GM19463 (cell line): Measurements from ENCODE around the gene MAN2B2.
"Not testable (repeated sequence)": the region's sequence is repeated elsewhere in the genome, so short reads cannot be mapped to it uniquely, and the experiment has no call there.

ENCODE experiments used
- ATAC-seq: cut with Tn5 transposase; IDR thresholded peaks from one replicate; pipeline ENCODE4 v1.9.1; 2021; ENCODE audit warnings: mild to moderate bottlenecking, moderate library complexity; ENCODE audit not compliant: unreplicated experiment

MAN2B2 gene

GRCh38 chr4:6613676-6614651, 39.0 kb downstream of the MAN2B2 start:
- ATAC-seq: no peak

GRCh38 chr4:6614701-6615230, 39.8 kb downstream of the MAN2B2 start:
- ATAC-seq: no peak

DNA sequence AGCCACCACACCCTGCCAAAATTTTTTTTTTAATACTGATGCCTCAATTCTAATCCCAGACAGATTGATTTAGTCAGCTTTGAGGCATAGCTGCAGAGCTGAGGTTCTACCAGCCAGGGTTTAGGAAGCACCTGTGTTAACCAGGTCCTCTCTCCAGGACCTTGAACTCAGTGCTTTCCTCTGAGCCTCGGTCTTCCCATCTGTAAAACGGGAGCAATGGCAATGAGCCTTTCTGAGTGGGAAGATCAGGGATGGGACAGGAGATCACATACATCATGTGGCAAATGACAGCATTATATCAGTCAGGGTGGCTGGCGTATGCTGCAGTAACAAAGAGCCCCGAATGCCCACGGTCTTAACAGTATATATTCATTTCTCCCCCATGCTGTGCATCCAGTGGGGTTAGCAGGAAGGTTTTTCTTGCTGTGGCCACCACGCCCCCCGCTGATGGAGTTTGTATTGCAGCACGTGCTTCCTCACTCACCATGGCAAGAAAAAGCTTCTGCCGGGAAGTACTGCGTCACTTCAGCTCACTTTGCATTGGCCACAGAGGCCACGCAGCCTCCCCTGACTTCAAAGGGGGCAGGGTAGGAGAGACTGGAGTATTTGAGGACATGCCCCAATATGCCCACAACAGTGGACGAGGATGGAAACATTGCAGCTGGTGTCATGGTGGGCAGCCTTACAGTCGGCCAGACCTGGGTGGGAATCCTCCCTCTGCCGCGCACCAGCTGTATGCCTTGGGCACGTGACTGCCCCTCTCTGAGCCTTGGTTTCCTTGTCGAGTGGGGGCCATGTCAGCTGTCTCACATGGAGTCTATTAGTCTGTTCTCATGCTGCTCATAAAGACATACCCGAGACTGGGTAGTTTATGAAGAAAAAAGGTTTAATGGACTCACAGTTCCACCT, 41.4 kb downstream of the MAN2B2 start:
- ATAC-seq: no peak

GRCh38 chr4:6617246-6617645, 42.3 kb downstream of the MAN2B2 start:
- no peak for ATAC-seq

DNA sequence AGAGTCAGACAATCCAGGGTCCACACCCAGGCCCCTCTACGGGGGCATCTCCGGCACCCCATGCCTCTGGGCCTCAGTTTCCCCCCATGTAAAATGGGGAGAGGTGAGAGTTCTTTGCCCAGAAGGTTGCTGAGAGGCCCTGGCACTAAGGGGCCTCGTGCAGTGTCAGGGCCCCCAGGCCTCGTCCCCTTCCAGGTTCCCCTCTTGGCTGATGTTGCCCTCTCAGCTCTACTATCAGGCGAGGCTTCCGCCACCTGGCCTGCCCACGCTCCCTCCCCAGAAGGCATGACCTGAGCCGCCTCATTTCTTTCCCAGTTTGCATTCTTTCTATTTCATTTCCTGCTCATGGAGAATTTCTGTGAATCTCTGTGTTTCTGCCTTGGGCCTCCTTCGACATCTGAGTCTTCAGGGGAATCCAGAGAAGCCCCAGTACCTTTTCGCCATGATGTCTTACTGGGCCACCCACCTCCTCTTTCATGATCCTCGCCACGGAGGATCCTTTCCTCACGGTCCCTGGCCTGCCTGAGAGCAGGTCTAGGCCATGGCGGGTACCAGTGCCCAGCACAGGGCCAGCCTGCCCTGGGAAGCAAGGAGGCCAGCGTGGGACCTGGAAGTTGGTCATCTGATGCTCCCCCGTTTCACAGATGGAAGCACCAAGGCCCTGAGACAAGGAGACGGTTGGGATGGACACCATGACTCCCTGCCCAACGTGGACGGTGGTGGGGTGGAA, 43.6 kb downstream of the MAN2B2 start:
- no peak for ATAC-seq

- ATAC-seq: no peak
These were observed 44.1 kb downstream of the MAN2B2 start for GRCh38 chr4:6619116-6619465.

- ATAC-seq: no peak
These were observed 44.7 kb downstream of the MAN2B2 start for GRCh38 chr4:6619466-6620255.

DNA sequence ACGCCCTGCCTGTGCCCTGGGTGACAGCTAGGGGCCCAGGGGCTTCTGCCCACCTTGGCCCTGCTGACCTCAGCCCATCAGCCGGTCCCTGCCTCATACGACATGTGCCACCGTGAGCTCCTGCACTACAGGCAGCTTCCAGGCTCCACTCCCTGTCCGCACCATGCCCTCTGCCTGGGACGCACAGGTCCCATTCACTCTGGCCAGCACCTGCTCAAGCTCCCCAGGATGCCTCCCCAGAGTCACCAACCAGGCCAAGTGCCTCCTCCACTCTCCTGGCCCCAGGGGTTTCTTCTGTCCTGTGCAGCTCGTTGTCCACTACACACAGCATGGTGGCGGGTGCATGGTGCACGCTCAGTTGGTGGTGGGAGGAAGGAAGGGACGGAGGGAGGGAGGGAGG, 45.3 kb downstream of the MAN2B2 start:
- no peak for ATAC-seq

DNA sequence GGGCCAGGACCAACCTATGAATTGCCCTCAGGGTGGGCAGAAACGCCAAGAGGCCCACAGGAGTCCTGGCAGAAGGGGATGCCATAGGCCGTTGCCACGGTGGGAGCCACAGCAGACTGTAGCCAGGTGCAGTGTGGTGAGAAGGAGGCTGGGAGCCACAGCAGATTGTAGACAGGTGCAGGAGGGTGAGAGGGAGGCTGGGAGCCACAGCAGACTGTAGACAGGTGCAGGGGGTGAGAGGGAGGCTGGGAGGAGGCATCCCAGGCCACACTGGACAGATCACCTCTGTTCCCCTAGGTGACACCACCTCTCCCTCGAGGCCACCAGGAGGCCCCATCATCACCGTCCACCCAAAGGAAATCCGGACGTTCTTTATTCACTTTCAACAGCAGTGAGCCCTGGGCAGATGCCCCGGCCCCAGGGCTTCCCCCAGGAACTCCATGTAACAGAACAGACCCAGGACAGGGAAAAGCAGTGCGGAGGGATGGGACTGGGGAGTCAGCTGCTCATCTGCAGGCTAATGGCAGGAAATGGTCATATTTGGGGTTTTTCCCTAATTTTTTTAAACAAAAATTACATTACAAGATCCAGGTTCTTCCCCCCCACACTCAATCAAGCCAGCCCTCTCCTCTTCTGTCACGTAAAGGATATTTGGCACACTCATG, 46.0 kb downstream of the MAN2B2 start:
- ATAC-seq: no peak

GRCh38 chr4:6621556-6621927, 46.6 kb downstream of the MAN2B2 start:
- no peak for ATAC-seq

- ATAC-seq: no peak
These were observed 47.8 kb downstream of the MAN2B2 start for GRCh38 chr4:6622744-6623143.

DNA sequence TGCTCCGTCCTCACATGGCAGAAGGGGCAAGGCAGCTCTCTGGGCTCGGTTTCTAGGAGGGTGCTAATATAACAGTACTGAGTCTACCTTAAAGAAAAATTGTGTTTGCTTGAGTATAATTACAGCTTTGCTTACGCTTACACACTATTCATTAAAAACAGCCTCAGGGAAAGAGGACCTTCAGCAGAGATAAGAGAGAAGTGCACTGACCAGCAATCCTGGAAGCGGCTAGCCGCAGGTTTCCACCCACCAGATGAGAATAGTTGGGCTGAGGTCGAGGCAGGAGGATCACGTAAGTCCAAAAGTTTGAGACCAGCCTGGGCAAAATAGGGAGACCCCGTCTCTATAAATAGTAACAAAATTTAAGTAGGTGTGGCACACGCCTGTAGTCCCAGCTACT, 50.3 kb downstream of the MAN2B2 start:
- no peak for ATAC-seq

DNA sequence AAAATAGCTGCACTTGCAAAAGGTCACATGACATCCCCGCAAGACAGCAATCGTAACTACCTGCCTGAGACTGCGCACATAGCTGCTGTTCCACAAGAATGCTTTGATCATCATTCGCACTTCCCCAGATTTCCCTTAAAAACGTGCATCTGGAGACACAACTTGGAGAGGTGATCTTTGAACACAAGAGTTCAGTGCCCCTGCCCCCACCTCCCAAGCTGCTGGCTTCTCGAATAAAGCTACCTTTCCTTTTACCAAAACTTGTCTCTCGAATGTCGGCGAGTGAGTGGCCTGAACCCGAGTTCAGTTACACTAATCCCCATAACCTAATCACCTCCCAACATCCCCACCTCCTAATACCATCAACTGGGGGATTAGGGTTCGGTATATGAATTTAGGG, 51.1 kb downstream of the MAN2B2 start:
- ATAC-seq: no peak

- no peak for ATAC-seq
These were observed 52.8 kb downstream of the MAN2B2 start for GRCh38 chr4:6627832-6628231.

DNA sequence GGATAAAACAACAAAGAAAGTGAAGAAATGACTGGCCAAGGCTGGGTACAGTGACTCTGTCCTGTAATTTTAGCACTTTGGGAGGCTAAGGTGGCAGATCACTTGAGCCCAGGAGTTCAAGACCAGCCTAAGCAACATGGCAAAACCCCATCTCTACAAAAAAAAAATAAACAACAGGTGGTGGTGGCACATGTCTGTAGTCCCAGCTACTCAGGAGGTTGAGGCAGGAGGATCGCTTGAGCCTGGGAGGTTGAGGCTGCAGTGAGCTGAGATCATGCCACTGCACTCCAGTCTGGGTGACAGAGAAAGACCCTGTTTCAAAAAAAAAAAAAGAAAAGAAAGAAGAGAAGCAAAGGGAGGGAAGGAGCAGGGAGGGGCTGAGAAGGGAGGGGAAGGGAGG, 53.5 kb downstream of the MAN2B2 start:
- ATAC-seq: not testable (repeated sequence)

DNA sequence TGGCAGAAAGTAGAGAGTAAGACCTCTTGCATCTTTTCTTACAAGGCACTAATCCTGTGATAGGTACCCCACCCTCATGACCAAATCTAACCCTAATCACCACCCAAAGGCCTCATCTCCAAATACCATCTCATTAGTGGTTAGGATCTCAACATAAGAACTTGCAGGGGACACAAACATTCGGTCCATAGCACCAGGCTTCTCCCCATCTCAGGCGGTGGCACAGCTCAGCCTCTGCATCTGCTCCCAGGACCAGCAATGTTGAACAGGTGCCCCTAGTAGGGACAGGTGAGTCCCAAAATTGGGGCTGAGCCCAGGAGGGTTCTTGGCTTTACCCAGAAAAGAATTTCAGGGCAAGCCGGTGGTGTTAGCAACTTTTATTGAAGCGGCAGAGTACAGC, 57.1 kb downstream of the MAN2B2 start:
- ATAC-seq: no peak

DNA sequence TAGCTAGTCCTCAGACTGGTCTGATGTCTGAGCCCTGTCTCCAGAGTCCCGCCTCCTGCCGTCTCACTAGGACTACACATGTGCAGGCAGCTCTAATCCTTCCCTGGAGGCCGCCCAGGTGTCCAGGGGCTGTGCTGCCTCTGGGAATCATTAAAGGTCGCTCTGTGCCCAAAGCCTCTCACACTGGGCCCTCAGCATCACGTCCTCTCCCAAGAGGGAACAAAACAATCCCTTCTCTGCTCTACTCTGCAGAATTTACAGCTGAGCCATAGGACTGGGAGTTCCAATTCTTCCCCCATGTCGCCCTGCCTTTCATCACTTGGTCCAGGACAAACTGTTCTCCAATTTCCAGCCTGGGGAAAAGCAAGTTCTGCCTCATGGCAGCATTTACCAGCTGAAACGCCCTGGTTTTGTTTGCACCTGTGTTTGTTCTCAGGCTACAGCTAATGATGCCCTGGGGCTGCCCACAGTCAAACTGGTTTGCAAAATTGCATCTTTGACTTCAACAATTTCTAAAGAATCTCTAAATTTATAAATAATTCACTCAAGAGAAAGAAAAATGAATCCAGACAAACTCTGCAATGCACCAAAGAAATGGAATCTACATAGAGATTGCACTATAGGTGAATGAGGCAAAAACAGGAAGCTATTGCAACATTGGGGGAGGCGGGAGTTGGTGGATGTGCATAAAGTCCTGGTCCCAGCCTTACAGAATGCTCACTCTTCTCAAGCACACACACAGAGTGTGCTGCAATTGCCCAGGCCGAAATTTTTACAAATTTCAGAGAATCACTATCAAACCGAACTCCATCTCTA, 58.3 kb downstream of the MAN2B2 start:
- no peak for ATAC-seq

DNA sequence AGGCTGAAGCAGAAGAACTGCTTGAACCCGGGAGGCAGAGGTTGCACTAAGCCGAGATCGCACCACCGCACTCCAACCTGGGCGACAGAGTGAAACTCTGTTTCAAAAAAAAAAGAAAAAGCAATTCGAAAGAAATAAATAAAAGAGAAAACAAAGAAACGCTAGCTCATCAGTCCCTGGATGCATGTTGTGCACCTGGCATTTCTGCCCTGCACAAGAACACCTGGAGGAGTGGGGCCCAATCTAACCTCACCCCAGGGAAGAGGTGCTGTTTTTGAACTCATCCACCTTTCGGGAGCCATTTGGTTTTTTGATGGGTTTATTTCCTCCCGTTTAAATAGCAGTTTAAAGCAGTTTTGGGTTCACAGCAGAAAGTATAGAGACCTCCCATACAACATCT, 59.8 kb downstream of the MAN2B2 start:
- no peak for ATAC-seq
